ENCODE data around the gene C1orf21.

Gene C1orf21

GRCh38 chr1:184672013-184672726, 285.3 kb downstream of the C1orf21 start:
- no peak for DNase-seq

DNA sequence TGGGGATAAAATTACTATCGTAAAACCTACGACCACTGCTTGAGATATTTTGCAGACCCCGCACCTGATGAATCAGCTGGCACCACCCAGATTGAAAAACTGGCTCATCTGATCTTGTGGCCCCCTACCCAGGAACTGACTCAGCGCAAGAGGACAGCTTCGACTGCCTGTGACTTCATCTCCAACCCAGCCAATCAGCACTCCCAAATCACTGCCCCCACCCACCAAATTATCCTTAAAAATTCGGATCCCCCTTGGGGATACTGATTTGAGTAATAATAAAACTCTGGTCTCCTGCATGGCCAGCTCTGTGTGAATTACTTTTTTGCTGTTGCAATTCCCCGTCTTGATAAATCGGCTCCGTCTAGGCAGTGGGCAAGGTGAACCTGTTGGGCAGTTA, 286.5 kb downstream of the C1orf21 start:
- DNase-seq, result no peak

GRCh38 chr1:184677344-184677743, 290.5 kb downstream of the C1orf21 start:
- DNase-seq, result no peak

Data from NCI-H1436 (cell line).